HG03342 (cell line): ENCODE data around the gene UQCR11.

Source experiments
- ATAC-seq: cut with Tn5 transposase; IDR thresholded peaks from one replicate; pipeline ENCODE4 v1.9.1; 2021; ENCODE audit warnings: mild to moderate bottlenecking, moderate library complexity; ENCODE audit not compliant: unreplicated experiment

The UQCR11 gene

DNA sequence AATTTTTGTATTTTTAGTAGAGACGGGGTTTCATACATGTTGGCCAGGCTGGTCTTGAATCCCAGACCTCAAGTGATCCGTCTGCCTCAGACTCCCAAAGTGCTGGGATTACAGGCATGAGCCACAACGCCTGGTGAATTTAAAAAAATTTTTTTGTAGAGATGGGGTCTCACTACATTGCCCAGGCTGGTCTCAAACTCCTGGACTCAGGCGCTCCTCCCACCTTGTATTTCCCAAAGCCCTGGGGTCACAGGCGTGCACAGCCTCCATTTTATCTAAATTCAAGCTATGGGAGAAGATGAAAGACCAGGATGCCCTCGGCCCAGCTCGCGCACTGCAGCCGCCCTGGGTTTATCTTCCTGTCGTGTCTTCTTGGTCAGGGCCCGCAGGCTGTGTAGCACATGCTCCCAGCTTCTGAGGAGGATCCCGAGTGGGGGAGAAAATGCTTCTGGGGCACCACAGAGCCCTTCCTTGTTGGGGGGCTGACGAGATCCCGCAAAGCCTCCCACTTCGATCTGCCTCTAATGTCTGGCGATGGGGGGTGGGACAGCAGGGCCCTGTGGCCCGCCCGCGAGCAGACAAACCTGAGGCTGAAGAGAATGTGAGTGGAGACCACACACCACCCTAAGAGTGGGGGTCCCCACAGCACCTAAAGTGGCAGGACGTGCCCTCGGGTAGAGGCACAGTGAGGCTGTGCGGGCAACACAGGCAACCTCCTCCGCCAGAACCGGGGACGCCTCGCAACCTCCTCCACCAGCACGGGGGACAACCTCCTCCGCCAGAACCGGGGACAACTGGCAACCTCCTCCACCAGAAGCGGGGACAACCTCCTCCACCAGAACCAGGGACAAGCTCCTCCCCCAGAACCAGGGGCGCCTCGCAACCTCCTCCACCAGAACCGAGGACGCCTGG, 31.3 kb upstream of the UQCR11 start:
- no peak for ATAC-seq

DNA sequence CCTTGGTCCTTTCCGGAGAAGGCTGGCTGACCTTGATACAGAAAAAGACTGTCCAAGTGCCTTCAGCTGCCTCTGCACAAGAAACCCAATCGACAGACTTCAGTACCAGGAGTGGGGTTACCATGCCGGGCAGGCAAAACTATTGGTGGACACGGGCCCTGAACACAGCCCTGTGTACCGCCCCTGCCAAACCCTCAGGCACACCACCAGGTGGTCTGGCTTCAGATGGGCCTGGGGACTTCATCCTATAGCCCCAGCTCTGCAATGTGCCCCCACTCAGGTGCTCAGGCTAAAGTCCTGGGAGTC, 29.6 kb upstream of the UQCR11 start:
- ATAC-seq: no peak

DNA sequence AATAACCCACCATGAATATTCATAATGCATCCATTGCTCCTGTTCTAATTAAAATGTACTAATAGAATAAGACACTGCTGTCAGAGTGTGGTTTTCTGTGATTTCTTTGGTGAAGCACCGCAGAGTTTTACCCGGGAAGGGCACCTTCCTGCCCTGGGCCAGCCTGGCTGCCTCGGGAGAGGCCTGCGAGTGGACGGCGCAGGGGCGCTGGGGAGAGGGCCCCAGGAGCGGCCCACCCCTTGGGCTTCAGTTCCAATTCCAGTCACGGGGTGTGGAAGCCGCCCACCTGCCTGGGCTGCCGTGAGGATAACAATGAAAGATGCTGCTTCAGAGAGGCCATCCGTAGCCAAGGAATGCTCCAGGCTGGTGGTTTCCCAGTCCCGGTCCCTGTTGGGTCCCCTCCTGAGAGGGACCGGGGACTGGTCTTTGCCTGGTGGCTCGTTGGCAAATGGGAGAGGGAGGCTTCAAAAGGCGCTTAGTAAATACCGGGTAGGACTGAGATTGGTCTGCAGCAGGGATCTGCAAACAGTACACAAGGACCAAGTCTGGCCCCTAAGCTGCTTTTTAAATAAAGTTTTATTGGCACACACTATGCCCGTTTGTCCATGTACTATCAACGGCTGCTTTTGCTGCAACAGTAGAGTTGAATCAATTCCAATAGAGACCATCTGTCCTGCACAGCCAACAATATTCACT, 29.1 kb upstream of the UQCR11 start:
- no peak for ATAC-seq

DNA sequence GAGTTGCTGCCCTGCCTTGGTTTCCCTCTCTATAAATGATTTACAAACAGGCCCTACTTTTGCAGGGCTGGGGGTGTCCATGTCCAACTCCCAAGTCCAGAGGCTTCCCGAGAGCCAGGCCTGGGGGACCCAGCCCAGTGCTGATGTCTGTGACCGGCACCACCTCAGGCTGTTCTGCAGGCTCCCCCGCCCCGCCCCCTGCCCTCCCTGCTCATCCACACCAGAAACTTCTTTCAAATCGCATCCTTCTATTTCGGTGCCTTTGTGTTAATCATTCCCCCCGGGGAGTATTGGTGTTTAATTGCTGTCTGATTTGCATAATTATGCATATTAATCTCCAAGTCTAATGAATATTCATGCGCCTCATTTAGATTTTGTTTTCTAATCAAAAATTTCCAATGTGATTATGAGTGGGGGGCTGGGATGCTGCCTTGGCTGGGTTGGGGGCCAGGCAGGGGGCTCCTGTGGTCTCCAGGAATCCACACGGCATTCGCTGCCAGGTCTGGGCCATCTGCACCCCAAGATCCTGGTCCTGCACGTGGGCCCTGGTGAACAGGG, 28.1 kb upstream of the UQCR11 start:
- no peak for ATAC-seq

DNA sequence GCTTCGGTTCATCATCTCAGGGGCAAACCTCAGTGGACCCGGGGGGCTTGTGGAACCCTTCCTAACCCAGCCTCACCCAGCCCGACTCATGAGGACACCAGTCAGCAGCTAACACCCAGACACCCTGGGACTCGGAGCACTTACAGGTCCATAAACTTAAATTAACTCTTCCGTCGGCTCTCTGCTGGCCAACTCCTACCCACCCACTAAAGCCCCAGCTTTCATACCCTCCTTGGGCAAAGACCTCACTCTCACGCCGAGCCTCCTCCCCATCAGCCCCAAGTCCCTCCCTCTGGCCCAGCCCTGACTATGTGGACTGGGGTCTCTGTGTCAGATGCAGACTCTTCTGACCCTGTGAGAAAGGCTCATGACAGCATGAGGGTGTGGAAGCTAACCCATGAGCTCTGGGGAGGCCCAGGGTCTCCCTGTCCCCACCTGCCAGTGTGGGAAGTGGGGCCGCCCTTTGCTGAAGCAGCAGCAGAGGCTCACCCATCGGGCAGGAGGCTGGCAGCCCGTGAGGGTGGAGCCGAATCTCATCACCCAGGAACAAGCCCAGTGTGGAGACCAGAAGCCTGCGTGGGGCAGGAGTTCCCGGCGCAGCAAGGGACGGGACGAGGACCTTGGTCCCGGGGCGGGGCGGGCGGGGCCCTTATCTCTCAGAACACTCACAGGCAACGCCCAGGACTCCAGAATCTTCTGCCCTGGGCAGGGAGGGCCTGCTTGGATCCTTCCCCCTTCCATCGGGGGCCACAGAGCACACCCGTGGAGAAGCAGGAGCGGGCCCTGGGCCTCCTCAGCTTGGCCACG, 27.4 kb upstream of the UQCR11 start:
- ATAC-seq: no peak

DNA sequence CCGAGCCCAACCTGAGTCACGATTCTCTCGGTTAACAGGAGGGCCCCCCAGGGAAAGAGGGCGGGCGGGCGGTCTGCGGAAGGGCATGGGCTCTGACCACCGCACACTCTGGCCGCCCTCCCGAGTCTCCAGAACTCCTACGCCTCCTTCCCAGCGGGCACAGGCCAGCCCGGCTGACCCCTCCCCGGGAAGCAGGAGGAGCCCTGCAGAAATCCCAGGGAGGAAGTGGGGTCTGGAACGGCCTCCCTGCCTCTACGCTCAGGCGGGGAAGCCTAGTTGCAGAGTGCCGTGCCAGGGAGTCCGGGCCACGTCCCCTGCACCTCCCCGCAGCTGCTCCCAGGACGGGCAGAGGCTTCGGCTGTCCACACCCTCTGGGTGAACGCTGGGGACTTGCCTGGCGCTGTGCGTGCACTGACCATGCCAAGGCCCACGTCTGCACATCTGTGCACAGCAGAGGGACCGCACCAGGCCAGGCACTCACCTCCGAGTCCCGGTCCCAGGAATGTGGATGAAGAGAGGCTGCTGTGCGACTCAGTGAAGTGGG, 26.4 kb upstream of the UQCR11 start:
- no peak for ATAC-seq

DNA sequence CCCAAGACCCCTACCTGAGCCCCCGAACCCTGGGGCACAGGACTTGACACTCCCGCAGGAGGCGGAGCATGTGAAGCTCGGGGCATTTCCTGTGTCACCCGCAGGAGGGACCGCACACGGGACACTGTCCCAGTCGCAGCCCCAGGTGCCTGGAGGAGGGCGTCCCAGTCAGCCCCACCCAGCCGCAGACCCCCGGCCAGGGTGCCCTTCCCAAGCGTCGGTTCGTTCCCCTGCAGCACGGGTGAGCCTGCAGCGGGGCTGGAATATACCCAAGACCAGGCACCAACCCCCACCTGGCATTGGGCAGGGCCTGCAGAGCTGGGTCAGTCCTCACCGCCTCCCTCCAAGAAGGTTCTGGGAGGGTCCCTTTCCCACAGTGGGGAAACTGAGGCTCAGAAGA, 25.5 kb upstream of the UQCR11 start:
- ATAC-seq: no peak

DNA sequence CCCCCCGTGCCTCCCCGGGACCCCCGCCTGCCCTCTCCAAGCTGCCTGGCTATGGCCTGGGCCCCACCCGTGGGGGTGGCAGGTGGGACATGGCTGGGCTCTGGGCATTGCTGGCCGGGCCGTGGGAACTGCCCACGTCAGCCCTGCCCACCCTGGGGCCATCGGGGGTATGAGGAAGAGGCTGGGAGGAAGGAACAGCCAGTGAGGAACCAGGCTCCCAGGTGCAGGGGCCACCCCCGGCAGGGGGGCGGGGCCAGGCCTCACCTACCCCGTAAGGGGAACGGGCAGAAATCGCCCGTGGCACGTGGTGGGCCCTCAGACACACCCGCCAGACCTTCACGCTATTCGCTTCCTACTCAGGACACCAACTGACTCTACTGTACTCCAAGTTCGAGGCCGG, 24.8 kb upstream of the UQCR11 start:
- ATAC-seq: no peak

DNA sequence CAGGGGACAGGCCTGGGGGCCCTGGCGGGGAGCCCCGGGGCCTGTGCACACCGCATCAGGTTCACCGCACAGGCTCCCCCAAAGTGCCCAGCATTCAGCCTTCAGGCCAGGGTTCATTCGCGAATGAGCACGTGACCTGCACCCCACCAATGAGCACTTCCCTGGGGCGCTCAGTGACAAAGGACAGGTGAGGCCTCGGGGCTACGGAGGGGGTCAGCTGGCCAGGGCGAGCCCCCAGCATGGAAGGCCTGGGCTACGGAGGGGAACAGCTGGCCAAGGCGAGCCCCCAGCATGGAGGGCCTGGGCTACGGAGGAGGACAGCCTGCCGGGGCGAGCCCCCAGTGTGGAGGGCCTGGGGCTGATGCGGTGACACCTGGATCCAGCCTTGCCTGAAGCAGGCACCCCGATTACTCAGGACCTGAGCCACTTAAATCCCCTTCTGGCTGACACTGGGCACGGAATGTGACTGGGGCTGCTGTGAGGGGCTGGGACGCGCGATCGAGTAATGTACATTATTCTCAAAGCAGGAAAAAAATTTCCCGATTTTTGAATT, 24.1 kb upstream of the UQCR11 start:
- ATAC-seq: no peak

DNA sequence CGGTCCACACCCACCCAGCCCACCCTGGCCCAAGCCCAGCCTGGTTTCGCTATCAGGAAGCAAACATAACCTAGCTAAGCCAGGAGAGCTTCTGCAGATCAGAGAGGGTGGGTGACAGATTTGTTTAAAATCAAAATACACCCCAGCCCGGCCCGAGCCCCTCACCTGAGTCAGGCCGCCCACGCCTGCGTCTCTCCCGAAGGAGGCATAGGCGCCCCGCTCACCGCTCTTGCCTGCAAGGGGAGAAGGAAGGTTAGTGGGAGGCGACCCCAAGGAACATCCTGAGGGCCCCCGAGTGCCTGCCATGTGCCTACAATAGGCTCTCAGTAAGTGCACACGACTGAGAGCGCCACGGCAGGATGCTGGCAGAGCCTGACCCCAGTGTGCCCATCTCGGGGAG, 21.9 kb upstream of the UQCR11 start:
- no peak for ATAC-seq

DNA sequence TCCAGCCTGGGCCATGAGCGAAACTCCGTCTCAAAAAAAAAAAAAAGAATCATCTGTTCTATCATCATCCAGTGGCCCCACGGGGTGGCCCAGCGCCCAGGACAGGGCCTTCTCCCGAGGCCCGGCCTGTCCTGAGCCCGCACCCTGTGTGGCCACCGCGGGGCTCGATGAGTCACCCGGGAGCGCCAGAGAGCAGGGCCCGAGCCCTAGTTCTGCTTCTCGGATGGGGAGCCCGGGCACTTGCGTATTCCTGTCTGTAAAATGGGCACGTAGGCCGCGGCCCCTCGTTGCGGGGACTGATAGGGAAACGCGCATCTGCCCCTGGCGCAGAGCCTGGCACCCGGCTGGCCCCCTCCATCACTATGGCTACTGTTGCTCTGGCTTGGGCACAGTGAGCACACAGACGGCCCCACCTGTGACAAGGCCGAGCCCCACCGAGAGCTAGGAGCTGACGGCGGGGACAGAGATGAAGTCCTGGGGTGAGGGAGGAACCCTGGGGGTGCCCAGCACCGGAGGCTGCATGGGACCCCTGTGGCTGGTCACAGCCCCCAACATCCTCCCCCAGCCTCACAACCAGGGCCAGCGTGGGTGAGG, 21.3 kb upstream of the UQCR11 start:
- no peak for ATAC-seq

DNA sequence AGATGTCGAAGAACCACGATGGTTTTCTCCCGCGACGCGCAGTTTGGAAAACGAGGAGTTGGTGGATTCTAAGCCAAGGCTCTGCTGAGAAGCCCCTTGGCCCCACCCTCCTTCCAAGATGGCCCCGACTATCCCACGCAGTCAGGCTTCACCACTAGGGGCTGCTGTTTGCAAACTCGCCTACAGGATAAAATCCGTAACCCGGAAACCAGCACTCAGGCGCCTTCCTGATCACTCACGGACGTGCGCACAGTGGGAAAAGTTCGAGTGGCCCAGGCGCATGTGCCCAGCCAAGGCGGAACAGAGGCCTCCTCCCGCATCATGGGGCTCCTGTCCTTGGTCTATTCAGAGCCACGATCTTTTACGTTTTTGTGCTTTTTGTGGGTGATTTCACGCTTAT, 19.2 kb upstream of the UQCR11 start:
- ATAC-seq: no peak

DNA sequence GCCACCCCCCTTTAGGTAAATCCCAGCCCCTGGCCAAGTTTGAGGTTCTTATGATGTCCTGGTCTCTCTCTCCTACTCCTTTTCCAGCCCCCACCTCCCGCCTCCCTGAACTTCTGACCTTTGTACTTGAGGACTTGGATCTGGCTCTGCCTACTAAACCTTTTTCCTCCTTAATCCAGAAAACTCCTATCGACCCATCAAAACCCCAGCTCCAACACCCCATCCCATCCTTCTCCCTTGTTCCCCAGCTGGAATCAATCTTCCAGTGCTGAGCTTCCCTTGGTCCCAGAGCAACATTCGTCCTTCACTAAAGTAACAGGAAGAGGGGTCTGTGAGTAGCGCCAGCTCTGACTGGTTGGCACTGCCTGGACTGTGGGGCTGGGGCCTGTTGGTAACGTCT, 17.3 kb upstream of the UQCR11 start:
- ATAC-seq: no peak

DNA sequence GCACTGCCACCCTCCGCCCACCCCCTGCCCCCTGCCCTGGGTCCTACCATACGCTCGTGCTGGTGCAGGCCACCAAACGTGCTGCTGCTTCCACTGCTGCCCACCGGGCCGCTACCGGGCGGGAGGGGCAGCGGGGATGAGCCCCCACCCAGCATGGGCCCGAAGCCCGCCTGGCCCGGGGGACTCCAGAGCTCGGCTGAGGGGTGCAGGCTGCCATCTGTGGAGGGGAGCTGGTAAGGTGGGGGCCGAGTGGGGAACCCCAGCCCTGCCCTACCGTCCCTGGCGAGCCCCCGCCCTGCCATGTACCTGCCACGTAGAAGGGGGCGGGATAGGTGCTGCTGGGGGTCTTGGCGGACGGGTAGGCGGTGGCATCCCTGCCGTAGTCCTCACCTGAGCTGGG, 16.7 kb upstream of the UQCR11 start:
- no peak for ATAC-seq

DNA sequence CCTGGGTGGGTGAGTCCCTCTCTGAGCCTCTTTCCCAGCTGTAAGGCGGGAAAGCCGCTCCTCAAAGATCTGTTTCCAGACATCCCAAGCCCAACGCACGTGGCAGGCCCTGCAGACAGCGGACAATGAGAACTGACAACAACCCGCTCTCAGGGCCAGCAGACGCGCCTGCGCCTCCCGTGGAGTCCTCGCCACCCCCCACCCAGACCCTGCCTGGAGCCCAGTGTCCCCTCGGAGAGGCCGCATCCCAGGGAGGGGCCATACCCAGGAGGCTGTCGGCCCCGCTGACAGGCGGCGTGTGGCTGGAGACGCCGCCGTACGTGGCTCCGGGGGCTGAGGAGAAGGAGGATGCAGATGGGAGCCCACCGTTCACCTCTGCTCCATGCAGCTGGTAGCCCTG, 16.3 kb upstream of the UQCR11 start:
- no peak for ATAC-seq

DNA sequence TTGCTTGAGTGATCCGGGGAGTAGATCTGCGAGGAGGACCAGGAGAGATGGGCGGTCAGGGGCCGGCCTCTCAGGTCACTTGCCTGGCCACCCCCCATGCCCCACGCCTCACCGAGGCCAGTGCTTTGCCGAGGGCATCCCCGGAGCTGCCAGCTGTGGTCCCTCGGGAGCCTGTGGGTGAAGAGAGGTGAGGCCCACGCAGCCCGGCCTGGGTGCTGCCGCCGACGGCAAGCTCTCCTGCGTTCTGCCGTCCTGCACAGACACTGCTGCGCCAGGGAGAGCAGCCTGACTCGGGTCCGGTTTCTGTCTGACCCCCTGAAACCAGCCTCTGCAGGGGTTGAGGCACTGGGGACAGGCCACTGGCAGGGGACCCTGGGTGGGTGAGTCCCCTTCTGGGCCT, 15.8 kb upstream of the UQCR11 start:
- no peak for ATAC-seq

DNA sequence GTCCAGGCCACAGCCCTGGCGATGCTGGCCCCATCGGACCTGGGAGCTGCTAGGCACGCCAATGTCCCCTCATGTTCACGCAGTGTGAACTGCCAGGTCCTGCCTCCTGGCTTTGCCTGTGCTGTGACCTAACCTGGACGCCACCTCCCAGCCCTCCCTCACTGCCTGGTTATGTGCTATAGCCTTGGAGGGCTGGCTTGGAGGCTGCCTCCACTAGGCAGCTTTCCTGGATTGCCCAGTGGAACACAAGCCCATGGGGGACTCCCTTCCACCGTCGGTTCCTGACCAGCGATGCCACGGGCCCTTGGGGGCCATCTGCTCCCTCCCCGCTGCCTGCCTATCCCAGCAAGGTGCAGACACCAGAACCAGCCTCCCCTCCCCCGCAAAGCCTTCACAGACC, 15.2 kb upstream of the UQCR11 start:
- no peak for ATAC-seq

DNA sequence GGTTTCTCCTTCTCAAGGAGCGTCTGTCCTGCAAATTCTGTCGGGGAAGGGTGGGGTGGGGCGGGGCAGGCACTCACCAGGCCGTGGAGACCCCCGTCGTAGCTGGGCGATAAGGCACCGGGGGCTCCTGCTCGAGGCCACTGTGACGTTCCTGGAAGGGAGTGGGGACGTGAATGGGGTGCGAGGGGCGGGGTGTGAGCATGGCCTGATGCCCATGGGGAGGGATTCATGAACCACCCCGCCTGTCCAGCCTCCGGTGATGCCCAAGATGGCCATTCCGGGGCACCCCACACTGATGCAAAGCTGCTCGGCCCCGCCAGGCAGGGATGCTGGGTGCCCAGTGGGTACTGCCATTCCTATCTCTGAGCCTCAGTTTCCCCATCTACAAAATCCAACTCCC, 14.4 kb upstream of the UQCR11 start:
- ATAC-seq: no peak

DNA sequence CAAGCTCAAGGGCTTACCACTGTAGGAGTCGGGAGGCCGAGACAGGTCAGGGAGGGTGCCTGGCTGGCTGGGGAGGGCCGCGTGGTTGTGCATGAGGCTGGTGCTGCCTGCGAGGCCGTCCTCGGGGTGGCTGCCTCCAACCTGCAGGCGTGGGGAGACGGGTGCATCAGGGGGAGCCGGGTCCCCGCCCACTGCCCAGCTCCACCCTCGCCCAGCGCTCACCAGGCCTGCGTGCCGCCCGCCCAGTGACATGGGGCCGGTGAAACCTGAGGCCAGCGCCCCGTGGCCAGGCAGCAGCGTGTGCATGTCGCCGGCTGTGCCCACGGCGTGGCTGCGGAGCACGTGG, 13.8 kb upstream of the UQCR11 start:
- no peak for ATAC-seq
